Medulla oblongata (tissue), 1 donor: ENCODE measurements around the gene KLF2.
A peak's percentile ranks its signal among the peaks of the same experiment; 100 is the strongest.
"Not testable (repeated sequence)": the region's sequence is repeated elsewhere in the genome, so short reads cannot be mapped to it uniquely, and the experiment has no call there.

ENCODE experiments used
- DNase-seq: peaks from one replicate; pipeline ENCODE4 v3.0.0-alpha.2; 2015; ENCODE audit errors: extremely low spot score

KLF2 gene

GRCh38 chr19:16337809-16338469 lies 13.3 kb downstream of the KLF2 start:
- no peak for DNase-seq

DNA sequence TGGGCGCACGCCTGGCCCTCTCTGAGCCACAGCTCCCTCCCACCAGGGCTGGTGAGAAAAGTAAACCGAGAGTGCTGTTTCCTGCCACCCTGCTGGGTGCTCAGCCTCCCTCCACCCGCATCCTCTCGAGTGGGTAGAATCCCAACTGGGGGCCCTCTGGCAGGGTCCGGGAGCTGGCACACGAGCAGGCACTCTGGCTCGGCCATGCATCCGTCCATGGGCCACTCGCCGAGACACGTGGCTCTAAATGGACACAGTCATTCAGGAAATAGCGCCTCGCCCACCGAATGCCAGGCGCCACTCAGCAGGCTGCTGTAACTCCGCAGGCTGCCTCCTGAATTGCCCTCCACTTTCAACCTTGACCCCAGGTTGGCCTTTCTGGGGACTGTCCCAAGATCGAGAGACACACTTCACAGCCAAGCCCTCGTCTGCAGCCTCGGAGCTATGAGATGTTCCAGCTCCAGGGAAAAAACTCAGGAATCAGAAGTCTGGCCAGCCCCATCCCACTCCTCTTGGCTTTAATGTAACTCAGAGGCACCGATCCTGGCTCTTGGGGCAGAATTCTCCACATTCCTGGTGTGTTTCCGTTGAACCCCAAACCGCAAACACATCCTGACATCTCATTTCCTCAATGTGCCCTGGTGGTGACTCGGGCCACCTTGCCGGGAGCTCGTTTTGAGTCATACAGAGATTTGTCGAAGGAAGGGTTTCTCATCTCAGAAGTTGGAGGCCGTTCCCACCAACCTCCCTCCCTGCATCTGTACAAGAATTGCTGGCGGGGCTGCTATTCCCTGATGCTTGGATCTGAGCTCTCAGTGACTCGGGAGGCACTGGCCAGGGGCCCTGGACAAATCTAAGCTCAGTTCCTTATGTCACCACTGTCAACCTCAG lies 14.1 kb downstream of the KLF2 start:
- peak; percentile 35 for DNase-seq

GRCh38 chr19:16339361-16339725 lies 14.7 kb downstream of the KLF2 start:
- DNase-seq = no peak

GRCh38 chr19:16340092-16340491 lies 15.5 kb downstream of the KLF2 start:
- DNase-seq = no peak

- DNase-seq = no peak
These were observed 16.0 kb downstream of the KLF2 start for GRCh38 chr19:16340654-16341053.

DNA sequence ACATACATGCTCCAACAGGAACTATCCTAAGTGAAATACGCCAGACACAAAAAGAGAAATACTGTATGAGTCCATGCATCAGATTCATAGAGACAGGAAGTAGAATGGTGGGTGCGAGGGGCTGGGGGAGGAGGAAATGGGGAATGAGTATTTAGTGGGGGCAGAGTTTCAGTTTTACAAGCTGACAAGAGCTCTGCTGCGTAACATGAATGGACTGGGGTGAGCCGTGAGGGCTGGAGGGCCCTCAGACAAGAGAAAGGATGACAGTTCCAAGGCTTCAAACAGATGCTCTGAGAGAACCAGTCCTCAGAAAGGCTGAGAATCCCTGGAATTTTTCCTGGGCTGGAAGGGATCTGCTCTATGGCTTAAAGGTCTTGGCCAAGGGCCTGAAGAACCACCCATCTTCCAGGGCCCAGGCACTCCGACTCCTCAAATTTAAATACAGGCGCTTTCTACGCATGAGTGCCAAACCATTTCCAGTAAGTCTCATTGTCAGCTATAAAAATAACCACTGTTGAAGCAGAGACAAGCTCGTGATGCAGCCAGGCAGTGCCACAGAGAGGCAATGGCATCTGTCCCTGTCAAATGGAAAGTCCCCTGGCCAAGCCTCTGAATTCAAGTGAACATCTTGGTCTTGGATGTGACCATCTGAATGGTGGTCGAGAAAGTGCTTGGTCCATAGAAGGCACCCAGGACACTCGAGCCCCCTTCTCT lies 17.5 kb downstream of the KLF2 start:
- DNase-seq = peak; percentile 79

- no peak for DNase-seq
These were observed 18.5 kb downstream of the KLF2 start for GRCh38 chr19:16343156-16343555.

- DNase-seq = no peak
These were observed 20.8 kb downstream of the KLF2 start for GRCh38 chr19:16345457-16345856.

DNA sequence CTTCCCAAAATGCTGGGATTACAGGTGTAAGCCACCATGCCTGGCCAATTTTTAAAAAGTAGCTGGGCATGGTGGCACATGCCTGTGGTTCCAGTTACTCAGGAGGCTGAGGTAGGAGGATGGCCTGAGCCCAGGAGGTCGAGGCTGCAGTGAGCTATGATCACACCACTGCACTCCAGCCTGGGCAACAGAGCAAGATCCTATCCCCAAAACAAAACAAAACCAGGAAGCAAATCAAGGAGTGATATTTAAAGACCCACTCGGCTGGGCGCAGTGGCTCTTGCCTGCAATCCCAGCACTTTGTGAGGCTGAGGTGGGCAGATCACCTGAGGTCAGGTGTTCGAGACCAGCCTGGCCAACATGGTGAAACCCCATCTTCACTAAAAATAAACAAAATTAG lies 22.5 kb downstream of the KLF2 start:
- not testable (repeated sequence) for DNase-seq

- DNase-seq = no peak
These were observed 23.1 kb downstream of the KLF2 start for GRCh38 chr19:16347706-16348105.

GRCh38 chr19:16349551-16350152 lies 25.0 kb downstream of the KLF2 start:
- no peak for DNase-seq

DNA sequence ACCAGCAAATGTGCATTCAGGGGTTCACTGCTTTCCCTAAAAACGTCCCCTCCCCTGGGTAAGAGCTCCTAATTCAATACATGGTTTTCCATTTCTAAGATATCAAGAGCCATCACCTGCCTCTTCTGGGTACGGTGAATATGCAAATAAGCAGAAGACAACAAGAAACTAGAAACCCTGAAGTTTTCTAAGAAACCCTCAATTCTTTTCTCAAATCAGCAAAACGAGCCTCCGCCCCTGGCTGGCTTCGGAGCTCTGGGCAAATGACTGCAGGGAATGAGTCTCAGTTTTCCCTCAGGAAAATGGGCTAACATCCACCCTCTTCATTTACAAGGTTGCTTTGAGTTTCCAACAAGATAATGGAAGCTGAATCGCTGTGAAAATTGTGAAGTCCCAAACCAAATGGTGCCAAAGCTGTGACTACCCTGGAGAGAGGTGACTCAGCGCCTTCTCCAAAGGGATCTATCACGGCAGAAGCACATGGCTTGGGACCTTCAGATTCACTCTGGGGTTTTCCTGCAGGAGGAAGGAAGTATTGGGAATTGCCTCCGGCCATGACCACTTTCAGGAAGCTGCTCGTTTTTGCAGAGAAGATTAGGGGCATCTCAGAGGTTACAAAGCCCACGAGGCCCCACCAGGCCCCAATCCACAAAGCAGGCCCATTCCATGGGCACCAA lies 26.6 kb downstream of the KLF2 start:
- no peak for DNase-seq

GRCh38 chr19:16355293-16356043 lies 30.8 kb downstream of the KLF2 start:
- peak; percentile 40 for DNase-seq

- no peak for DNase-seq
These were observed 33.8 kb downstream of the KLF2 start for GRCh38 chr19:16358456-16358855.

- peak; percentile 58 for DNase-seq
These were observed 34.4 kb downstream of the KLF2 start for GRCh38 chr19:16359074-16359473.

DNA sequence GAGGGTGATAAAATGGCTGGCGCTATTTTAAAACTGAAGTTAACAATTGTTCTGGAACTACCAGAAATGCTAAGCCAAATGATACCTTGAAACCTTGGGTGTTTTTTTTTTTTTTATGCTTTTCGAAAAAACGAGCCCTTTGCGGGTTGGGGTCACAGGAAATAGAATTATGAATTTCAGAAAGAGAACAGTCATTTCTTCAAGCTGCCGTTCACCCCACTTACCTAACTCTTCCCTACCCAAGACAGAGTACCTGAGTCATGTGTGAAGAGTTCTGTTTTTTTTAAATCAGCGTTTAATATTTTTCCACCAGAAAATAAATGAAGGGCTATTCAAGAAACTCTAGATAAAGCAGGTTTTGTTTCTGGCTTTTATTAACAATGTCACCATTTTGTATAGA lies 35.3 kb downstream of the KLF2 start:
- DNase-seq = no peak

DNA sequence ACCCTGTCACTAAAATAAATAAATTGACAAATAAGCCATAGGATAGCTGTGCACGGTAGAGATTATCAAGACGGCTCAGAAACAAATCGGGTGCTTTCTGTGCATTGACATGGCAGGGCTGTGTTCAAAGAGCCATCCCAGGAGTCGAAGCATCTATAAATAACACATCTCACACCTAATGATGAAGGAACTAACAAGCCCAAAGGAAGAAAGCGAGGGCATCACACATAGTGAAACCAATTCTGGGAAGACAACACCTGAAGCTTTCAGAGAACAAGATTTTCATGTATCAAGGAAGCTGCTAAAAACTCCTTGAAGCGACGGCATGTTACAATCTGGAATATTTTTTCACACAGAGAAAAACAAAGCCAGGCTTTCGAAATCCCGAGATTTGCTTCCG lies 36.1 kb downstream of the KLF2 start:
- DNase-seq = no peak

DNA sequence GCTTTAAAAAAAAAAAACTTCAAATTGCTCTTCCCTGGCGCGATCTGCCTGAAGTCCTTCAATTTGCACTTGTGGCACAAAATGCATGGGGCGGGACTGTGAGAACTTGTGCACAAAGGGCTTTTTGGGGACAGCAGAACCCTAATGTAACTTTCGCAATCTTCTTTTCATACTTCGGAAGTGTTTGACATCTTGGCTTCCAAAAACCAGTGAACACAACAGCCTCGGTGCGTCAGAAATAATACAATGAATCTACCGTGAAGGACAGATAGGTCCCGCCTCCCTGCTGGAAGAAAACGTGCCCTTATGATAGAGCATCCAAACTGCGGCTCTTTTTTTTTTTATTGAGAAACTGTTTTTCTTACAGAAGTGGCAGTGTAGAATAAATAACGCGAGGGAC lies 36.6 kb downstream of the KLF2 start:
- no peak for DNase-seq

GRCh38 chr19:16361926-16362325 lies 37.3 kb downstream of the KLF2 start:
- no peak for DNase-seq

DNA sequence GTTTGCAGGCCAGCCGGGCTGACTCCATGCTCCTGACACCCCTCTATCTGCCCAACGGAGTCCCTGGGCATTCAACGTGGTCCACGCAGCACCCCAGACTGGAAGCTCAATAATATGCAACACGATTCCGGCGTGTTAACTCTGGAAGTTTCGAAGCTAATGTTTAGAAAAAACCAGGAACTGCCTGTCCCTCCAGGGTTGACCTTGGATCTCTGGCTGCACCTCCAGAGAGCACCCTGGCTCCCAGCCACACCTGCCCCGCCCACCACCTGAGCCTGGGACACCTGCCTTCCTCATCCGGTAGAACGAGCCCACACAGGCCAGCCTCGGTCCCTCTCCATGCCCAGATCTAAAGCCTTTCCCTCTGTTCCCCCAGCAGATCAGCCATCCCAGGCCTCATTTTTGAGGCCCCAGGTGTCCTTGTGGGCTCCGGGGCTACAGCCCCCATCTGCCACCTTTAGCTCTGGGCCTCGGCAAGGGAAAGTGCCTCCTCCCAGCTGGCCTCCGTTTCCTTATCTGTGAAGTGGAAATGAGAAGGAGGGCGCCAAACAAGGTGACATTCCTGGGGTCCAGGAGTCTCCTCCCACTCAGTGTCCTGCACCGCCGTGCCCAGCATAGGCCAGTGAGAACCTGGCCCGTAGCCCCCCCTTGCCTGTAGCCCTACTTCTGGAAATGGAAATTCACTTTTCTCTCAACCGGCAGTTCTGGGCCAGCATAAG lies 38.7 kb downstream of the KLF2 start:
- no peak for DNase-seq
